RWPE1 (cell line): Measurements from ENCODE around the gene CLDN20.

ENCODE experiments used
- CTCF ChIA-PET: fragments of 350-600 bp; sonication (Branson Sonifier 250); formaldehyde crosslinking; extraction: SDS; loops from one replicate; lab custom pipeline; 2021; lab: Yijun Ruan, JAX
- POLR2A ChIA-PET: fragments of 400-600 bp; formaldehyde crosslinking; extraction: SDS; loops from one replicate; lab custom pipeline; 2020; ENCODE audit warnings: antibody characterized with exemption; ENCODE audit not compliant: low non-redundant PET; lab: Yijun Ruan, JAX
- DNase-seq: peaks from one replicate; pipeline ENCODE4 v3.0.0; 2012; ENCODE audit warnings: low spot score
- H3K27ac ChIP-seq: fragments of 450-650 bp; 2 replicates; pipeline ENCODE4 v1.5.1; 2017
- TF ChIP-seq, protein P1 (sequence below): fragments of 450-650 bp; conservative IDR thresholded peaks from 2 replicates; pipeline ENCODE4 v1.5.1; 2017; ENCODE audit warnings: low read depth, mild to moderate bottlenecking

Gene CLDN20

DNA sequence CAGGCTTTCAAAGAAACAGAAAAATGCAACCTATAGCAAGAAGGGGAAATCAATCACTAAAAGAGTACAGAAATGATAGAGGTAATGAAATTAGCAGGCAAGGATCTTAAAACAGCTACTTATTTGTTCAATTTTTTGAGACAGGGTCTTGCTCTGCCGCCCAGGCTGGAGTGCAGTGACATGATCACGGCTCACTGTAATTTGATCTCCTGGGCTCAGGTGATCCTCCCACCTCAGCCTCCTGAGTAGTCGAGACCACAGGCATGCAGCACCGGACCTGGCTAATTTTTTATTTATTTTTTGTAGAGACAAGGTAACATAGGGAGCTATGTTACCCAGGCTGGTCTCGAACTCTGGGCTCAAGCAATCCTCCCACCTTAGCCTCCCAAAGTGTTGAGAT is 28.9 kb downstream of the CLDN20 start:
- ChIA-PET POLR2A (interaction anchor here (0.6 kb wide), 1 partner anchor 1188 kb away, joined by 3 read pairs; no protein-coding TSS in a partner anchor), CTCF (no interaction called here)
- DNase-seq, result no peak
- TF ChIP-seq, protein P1, sequence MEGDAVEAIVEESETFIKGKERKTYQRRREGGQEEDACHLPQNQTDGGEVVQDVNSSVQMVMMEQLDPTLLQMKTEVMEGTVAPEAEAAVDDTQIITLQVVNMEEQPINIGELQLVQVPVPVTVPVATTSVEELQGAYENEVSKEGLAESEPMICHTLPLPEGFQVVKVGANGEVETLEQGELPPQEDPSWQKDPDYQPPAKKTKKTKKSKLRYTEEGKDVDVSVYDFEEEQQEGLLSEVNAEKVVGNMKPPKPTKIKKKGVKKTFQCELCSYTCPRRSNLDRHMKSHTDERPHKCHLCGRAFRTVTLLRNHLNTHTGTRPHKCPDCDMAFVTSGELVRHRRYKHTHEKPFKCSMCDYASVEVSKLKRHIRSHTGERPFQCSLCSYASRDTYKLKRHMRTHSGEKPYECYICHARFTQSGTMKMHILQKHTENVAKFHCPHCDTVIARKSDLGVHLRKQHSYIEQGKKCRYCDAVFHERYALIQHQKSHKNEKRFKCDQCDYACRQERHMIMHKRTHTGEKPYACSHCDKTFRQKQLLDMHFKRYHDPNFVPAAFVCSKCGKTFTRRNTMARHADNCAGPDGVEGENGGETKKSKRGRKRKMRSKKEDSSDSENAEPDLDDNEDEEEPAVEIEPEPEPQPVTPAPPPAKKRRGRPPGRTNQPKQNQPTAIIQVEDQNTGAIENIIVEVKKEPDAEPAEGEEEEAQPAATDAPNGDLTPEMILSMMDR, result no peak
- no peak overlapping the region for H3K27ac ChIP-seq

GRCh38 chr6:155297669-155298068 is 33.9 kb downstream of the CLDN20 start:
- H3K27ac ChIP-seq, result no peak overlapping the region
- ChIA-PET POLR2A (no interaction called here), CTCF (no interaction called here)
- TF ChIP-seq, protein P1, result no peak
- no peak for DNase-seq

GRCh38 chr6:155301867-155302266 is 38.1 kb downstream of the CLDN20 start:
- TF ChIP-seq, protein P1, result no peak
- ChIA-PET CTCF (interaction anchor here (0.6 kb wide), 1 partner anchor 1596 kb away, joined by 5 read pairs; no protein-coding TSS in a partner anchor), POLR2A (no interaction called here)
- H3K27ac ChIP-seq, result no peak overlapping the region
- DNase-seq, result no peak

DNA sequence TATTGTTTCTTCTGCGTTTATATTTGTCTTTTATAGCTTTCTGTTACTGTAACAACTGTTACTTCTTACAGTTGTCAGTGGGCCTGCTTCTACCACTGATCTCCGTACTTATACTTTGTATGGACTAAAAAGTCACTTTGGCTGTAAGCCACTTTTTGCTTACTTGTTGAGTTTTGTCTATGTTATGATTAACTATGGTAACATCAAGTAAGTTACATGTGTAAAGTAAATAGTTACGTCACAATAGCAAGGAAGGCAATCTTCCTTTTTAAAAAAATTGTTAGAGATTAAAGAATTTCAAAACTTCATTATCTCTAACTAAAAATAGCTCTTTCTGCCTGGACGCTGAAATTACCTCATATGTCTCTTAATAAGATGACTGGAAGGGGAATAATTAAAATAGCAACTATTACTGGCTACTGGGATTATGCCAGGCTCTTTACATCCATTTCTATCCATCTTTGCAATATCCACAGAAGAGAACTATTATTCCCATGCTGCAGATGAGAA is 39.6 kb downstream of the CLDN20 start:
- POLR2A ChIA-PET, result no interaction called here
- TF ChIP-seq, protein P1, result no peak
- DNase-seq, result no peak
- no peak overlapping the region for H3K27ac ChIP-seq
- CTCF ChIA-PET, result interaction anchor here (0.6 kb wide), 1 partner anchor 1157 kb away, joined by 3 read pairs; no protein-coding TSS in a partner anchor

DNA sequence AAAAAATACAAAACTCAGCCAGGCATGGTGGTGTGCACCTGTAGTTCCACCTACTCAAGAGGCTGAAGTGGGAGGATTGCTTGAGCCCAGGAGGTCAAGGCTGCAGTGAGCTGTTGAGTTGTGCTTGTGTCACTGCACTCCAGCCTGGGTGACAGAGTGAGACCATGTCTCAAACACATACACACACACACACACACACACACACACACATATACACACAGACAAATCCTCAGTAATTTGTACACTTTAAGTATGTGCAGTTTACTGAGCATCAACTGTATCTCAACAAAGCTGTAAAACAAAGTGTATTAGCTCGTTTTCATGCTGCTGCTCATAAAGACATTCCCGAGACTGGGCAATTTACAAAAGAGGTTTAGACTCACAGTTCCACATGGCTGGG is 43.1 kb downstream of the CLDN20 start:
- no peak overlapping the region for H3K27ac ChIP-seq
- TF ChIP-seq, protein P1, result no peak
- POLR2A ChIA-PET, result no interaction called here
- CTCF ChIA-PET, result interaction anchor here (0.6 kb wide), 1 partner anchor 110 kb away, joined by 3 read pairs; no protein-coding TSS in a partner anchor
- DNase-seq, result no peak

DNA sequence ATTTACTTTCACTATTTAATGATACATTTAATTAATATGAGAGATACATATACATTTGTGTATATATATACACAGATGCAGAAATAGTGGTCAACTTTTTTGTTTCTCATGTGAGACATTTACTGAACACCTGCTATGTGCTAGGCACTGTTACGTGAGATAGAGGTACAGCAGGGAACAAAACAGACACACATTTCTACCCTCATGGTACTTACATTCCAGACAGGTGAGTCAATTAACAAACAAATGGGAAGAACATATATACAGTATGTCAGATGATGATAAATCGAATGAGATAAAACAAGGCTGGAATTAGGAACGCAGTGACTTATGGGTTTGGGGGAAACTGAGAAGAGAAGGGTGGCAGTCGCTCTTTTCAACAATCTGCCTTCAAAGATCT is 45.3 kb downstream of the CLDN20 start:
- no peak overlapping the region for H3K27ac ChIP-seq
- CTCF ChIA-PET, result no interaction called here
- POLR2A ChIA-PET, result no interaction called here
- DNase-seq, result no peak
- TF ChIP-seq, protein P1, result no peak
